Measurements from ENCODE around the gene HIC1.

Gene HIC1

GRCh38 chr17:2025622-2026309 is 29.1 kb upstream of the HIC1 start:
- no peak for DNase-seq

- DNase-seq: no peak
Observed at GRCh38 chr17:2027528-2028233, 27.2 kb upstream of the HIC1 start.

- no peak for DNase-seq
Observed at GRCh38 chr17:2028234-2028614, 26.7 kb upstream of the HIC1 start.

- no peak for DNase-seq
Observed at GRCh38 chr17:2028737-2029136, 26.2 kb upstream of the HIC1 start.

- DNase-seq: peak; percentile 82
Observed at GRCh38 chr17:2029911-2030778, 24.8 kb upstream of the HIC1 start, which contains the start of gene DPH1. DPH1 (plus strand) TSS chr17:2030153; CDS start chr17:2030170, 17 bp downstream.

- DNase-seq: no peak
Observed at GRCh38 chr17:2030779-2031163, 24.1 kb upstream of the HIC1 start.

GRCh38 chr17:2033153-2033552 is 21.8 kb upstream of the HIC1 start:
- no peak for DNase-seq

GRCh38 chr17:2034157-2034556 is 20.7 kb upstream of the HIC1 start:
- no peak for DNase-seq

GRCh38 chr17:2034806-2035540 is 19.9 kb upstream of the HIC1 start:
- no peak for DNase-seq

- DNase-seq: no peak
Observed at GRCh38 chr17:2035541-2036488, 19.1 kb upstream of the HIC1 start.

- no peak for DNase-seq
Observed at GRCh38 chr17:2037155-2037554, 17.7 kb upstream of the HIC1 start.

GRCh38 chr17:2040219-2040827 is 14.6 kb upstream of the HIC1 start:
- DNase-seq: no peak

GRCh38 chr17:2040942-2041560 is 13.9 kb upstream of the HIC1 start:
- no peak for DNase-seq

- peak; percentile 97 for DNase-seq
Observed at GRCh38 chr17:2041561-2042389, 13.1 kb upstream of the HIC1 start, which contains the start of gene OVCA2. OVCA2 (plus strand) TSS chr17:2042022; CDS start chr17:2042048, 26 bp downstream.

GRCh38 chr17:2042390-2042847 is 12.5 kb upstream of the HIC1 start:
- no peak for DNase-seq

- DNase-seq: no peak
Observed at GRCh38 chr17:2042933-2043332, 12.0 kb upstream of the HIC1 start.

GRCh38 chr17:2043785-2044184 is 11.1 kb upstream of the HIC1 start:
- DNase-seq: no peak

- no peak for DNase-seq
Observed at GRCh38 chr17:2044263-2044894, 10.5 kb upstream of the HIC1 start.

- DNase-seq: no peak
Observed at GRCh38 chr17:2047590-2047989, 7.3 kb upstream of the HIC1 start.
